GM06990 (cell line): ENCODE measurements around the gene GGT7.

Experiments
- DNase-seq: peaks from one replicate; pipeline ENCODE4 v3.0.0-alpha.2; 2011; ENCODE audit not compliant: insufficient read length; ENCODE audit errors: extremely low read depth
- H3K27me3 ChIP-seq: replicated peaks from 2 replicates; pipeline ENCODE4 v1.6.0; 2011; ENCODE audit warnings: low read length; ENCODE audit not compliant: control insufficient read depth, insufficient read depth
- H3K36me3 ChIP-seq: 2 replicates; pipeline ENCODE4 v1.5.1; 2011; ENCODE audit warnings: low read length; ENCODE audit not compliant: control insufficient read depth, insufficient read depth
- H3K4me3 ChIP-seq: replicated peaks from 2 replicates; pipeline ENCODE4 v1.5.1; 2011; ENCODE audit warnings: low read depth, mild to moderate bottlenecking, control low read depth, low read length
- CTCF ChIP-seq: IDR thresholded peaks from 2 replicates; pipeline ENCODE4 v1.5.1; 2011; ENCODE audit warnings: low read length, control low read depth, mild to moderate bottlenecking, inconsistent platforms; ENCODE audit not compliant: insufficient read depth, poor library complexity, severe bottlenecking

The GGT7 gene

GRCh38 chr20:34895465-34895864 lies 22.8 kb upstream of the GGT7 start:
- no peaks in the 10 kb centered on the region for H3K27me3 ChIP-seq
- no peak for TF ChIP-seq CTCF
- no peak for DNase-seq
- no peak overlapping the region for H3K4me3 ChIP-seq
- H3K36me3 ChIP-seq, result no peaks in the 10 kb centered on the region

- no peak for DNase-seq
- Histone ChIP-seq H3K36me3 (no peaks in the 10 kb centered on the region), H3K27me3 (no peaks in the 10 kb centered on the region), H3K4me3 (no peak overlapping the region)
- no peak for TF ChIP-seq CTCF
Observed at GRCh38 chr20:34894723-34895122, 22.1 kb upstream of the GGT7 start.

- DNase-seq, result no peak
- Histone ChIP-seq H3K36me3 (no peaks in the 10 kb centered on the region), H3K27me3 (no peaks in the 10 kb centered on the region), H3K4me3 (no peak overlapping the region)
- TF ChIP-seq CTCF, result no peak
Observed at GRCh38 chr20:34892671-34893070, 20.0 kb upstream of the GGT7 start.

- Histone ChIP-seq H3K4me3 (no peak overlapping the region), H3K36me3 (no peaks in the 10 kb centered on the region), H3K27me3 (no peaks in the 10 kb centered on the region)
- TF ChIP-seq CTCF, result no peak
- peak; percentile 29 for DNase-seq
Observed at GRCh38 chr20:34891166-34892062, 18.8 kb upstream of the GGT7 start.

- TF ChIP-seq CTCF, result no peak
- H3K36me3 ChIP-seq, result no peaks in the 10 kb centered on the region
Observed at GRCh38 chr20:34888468-34888867, 15.8 kb upstream of the GGT7 start.

More at GRCh38 chr20:34888468-34888867, 15.8 kb upstream of the GGT7 start:
- no peak overlapping the region for H3K4me3 ChIP-seq
- no peaks in the 10 kb centered on the region for H3K27me3 ChIP-seq
- no peak for DNase-seq
